PFSK-1 (cell line): Measurements from ENCODE around the gene ABI2.

ENCODE experiments used
- FOXP2 ChIP-seq: optimal IDR thresholded peaks from 2 replicates; pipeline ENCODE3; 2011; ENCODE audit warnings: borderline replicate concordance, control low read depth, inconsistent platforms; ENCODE audit not compliant: insufficient read depth; ENCODE audit errors: extremely low read length, extremely low read depth
- POLR2AphosphoS5 ChIP-seq: IDR thresholded peaks from 2 replicates; pipeline ENCODE4 v1.6.1; 2012; ENCODE audit warnings: low read depth, mild to moderate bottlenecking, control low read depth, low read length, moderate library complexity
- SIN3A ChIP-seq: IDR thresholded peaks from 2 replicates; pipeline ENCODE4 v1.6.1; 2012; ENCODE audit warnings: mild to moderate bottlenecking, low read length, moderate library complexity, borderline replicate concordance; ENCODE audit not compliant: insufficient read depth
- TAF1 ChIP-seq: IDR thresholded peaks from 2 replicates; pipeline ENCODE4 v1.6.1; 2012; ENCODE audit warnings: low read length, control low read depth, borderline replicate concordance; ENCODE audit not compliant: insufficient read depth
- TF ChIP-seq, protein P1 (sequence below), 2 experiments: IDR thresholded peaks; 2 replicates each; pipeline versions ENCODE4 v1.6.1 to v1.8.0; 2011 to 2012; ENCODE audit warnings: low read depth in 2 of 2, low read length in 2 of 2, control low read depth in 1 of 2, inconsistent platforms in 1 of 2, mild to moderate bottlenecking in 1 of 2, moderate library complexity in 1 of 2; ENCODE audit not compliant: insufficient read depth in 1 of 2

ABI2 gene

DNA sequence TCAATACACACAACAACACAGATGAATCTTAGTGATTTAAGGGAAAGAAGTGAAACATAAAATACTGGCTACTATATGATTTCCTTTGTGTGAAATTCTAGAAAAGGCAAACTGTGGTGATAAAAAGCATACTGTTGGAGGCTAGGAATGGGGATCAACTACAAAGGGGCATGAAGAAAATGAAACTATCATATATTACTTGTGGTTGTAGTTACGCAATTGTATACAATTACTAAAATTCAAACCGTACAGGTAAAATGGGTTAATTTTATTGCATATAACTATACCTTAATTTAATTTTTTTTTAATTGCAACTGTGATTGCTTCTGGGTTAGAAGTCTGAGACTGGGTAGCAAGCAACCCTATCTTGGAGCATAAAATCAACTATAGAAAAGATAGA lies 41.7 kb upstream of the ABI2 start:
- TF ChIP-seq FOXP2 (no peak), SIN3A (no peak), TAF1 (no peak), POLR2AphosphoS5 (no peak)
- TF ChIP-seq, protein P1, sequence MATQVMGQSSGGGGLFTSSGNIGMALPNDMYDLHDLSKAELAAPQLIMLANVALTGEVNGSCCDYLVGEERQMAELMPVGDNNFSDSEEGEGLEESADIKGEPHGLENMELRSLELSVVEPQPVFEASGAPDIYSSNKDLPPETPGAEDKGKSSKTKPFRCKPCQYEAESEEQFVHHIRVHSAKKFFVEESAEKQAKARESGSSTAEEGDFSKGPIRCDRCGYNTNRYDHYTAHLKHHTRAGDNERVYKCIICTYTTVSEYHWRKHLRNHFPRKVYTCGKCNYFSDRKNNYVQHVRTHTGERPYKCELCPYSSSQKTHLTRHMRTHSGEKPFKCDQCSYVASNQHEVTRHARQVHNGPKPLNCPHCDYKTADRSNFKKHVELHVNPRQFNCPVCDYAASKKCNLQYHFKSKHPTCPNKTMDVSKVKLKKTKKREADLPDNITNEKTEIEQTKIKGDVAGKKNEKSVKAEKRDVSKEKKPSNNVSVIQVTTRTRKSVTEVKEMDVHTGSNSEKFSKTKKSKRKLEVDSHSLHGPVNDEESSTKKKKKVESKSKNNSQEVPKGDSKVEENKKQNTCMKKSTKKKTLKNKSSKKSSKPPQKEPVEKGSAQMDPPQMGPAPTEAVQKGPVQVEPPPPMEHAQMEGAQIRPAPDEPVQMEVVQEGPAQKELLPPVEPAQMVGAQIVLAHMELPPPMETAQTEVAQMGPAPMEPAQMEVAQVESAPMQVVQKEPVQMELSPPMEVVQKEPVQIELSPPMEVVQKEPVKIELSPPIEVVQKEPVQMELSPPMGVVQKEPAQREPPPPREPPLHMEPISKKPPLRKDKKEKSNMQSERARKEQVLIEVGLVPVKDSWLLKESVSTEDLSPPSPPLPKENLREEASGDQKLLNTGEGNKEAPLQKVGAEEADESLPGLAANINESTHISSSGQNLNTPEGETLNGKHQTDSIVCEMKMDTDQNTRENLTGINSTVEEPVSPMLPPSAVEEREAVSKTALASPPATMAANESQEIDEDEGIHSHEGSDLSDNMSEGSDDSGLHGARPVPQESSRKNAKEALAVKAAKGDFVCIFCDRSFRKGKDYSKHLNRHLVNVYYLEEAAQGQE (IDR thresholded peaks at IDR 0.05; ENCODE audit: insufficient read depth in 1 of 2, low read depth in 2 of 2, low read length in 2 of 2) = no peak

DNA sequence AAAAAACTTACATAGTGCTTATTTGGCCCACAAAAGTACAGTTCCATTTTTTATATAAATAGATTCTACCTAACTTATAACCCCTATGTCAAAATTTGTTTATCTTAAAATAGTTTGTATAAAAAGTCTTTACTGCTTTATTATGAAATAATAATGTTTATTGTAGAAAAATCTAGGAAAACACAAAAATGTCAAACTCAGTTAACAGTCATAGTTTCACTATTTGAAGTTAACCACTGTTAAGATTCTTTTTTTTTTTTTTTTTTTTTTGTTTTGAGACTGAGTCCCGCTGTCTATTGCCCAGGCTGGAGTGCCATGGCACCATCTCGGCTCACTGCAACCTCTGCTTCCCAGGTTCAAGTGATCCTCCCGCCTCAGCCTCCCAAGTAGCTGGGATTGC lies 26.5 kb upstream of the ABI2 start:
- TF ChIP-seq, protein P1 (IDR thresholded peaks at IDR 0.05; ENCODE audit: insufficient read depth in 1 of 2, low read depth in 2 of 2, low read length in 2 of 2) = no peak
- TF ChIP-seq TAF1 (no peak), POLR2AphosphoS5 (no peak), FOXP2 (no peak), SIN3A (no peak)

DNA sequence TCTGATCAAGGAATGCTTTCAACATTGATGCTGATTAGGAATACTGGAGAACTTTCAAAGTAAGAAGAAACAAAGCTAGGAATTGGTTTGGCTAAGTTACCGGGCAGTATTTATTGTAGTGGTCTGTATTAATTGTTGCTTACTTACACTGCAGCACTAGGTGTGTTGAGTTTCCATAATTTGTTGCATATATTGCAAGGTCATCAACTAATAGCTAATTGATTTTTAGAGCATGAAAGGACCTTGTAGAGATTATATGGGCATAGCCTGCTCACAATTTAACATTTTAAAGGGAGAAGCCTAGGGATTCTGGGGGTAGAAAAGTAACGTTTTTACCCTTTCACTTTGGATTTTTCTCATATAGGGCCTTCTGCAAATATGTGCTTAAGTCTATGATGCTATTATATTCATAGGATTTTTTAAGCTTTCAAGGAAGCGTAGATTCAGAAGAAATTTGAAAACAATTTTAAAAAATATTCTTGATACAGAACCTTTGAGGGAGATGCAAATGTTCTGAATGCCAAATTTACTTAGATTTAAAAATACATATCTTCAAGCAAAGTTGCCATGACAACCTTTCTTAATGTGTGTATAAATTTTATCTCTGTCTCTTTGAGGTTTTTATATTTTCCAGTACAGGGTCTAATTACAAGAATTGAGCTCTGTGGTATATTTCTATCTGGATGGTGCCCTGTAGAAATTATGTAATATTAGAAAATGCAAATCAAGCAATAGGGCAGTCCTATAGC lies 17.3 kb upstream of the ABI2 start:
- TF ChIP-seq FOXP2 = no peak
- TF ChIP-seq, protein P1 (IDR thresholded peaks at IDR 0.05; ENCODE audit: insufficient read depth in 1 of 2, low read depth in 2 of 2, low read length in 2 of 2) = no peak
- no peak for TF ChIP-seq POLR2AphosphoS5
- no peak for TF ChIP-seq TAF1
- no peak for TF ChIP-seq SIN3A

DNA sequence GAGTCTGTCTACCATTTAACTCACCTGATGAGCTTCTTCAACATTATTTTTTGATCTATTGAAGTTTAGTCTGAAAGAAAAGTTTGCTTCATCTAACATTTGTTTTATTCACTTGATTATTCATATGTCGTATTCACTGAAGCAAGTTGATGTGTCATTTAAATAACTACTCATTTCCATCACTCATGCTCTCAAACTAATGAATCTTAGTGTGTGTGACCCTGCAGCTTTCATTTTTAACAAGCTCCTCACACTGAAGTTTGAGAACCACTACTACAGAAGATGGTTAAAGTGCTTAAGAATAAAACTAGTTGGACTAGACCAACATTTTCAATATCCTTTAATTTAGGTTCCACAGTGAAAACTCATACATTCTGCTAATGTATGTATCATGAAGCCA lies 1.8 kb upstream of the ABI2 start:
- TF ChIP-seq POLR2AphosphoS5 = no peak
- no peak for TF ChIP-seq TAF1
- TF ChIP-seq FOXP2 = no peak
- TF ChIP-seq, protein P1 (IDR thresholded peaks at IDR 0.05; ENCODE audit: insufficient read depth in 1 of 2, low read depth in 2 of 2, low read length in 2 of 2) = no peak
- no peak for TF ChIP-seq SIN3A

DNA sequence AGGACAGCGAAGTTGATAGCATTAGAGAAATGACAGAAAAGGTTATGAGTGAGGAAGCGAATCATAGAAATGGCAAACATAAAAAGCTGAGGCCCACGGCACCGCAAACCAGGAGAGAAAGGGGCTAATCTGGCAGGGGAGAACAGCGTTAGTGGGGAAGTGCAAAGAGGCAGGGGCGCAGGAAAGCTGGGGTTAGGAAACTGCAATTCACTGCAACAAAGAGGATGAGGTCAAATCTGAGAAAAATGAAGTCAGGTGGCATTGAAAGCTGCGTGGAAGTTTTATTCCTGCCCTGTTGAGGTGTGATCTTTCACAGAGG lies 653 bp upstream of the ABI2 start:
- TF ChIP-seq POLR2AphosphoS5 = no peak
- no peak for TF ChIP-seq TAF1
